Measurements from ENCODE around the gene KRTAP10-6.

KRTAP10-6 gene

GRCh38 chr21:44590311-44590721 is 2.0 kb downstream of the KRTAP10-6 start:
- TF ChIP-seq FOXA1 (IDR thresholded peaks at IDR 0.05), result no peak
- TF ChIP-seq NFRKB (IDR thresholded peaks at IDR 0.05), result no peak
- TF ChIP-seq CTBP1 (IDR thresholded peaks at IDR 0.05; ENCODE audit: borderline replicate concordance), result no peak
- TF ChIP-seq L3MBTL2 (conservative IDR thresholded peaks at IDR 0.05), result no peak
- TF ChIP-seq LEF1 (IDR thresholded peaks at IDR 0.05; ENCODE audit: borderline replicate concordance), result no peak
- TF ChIP-seq HDGF (IDR thresholded peaks at IDR 0.05; ENCODE audit: borderline replicate concordance), result no peak
- TF ChIP-seq SP1 (IDR thresholded peaks at IDR 0.05), result no peak
- no peak for TF ChIP-seq FOXK2 (IDR thresholded peaks at IDR 0.05)
- TF ChIP-seq ZNF384 (IDR thresholded peaks at IDR 0.05), result no peak
- TF ChIP-seq SUZ12 (IDR thresholded peaks at IDR 0.05), result no peak
- TF ChIP-seq, protein P1, sequence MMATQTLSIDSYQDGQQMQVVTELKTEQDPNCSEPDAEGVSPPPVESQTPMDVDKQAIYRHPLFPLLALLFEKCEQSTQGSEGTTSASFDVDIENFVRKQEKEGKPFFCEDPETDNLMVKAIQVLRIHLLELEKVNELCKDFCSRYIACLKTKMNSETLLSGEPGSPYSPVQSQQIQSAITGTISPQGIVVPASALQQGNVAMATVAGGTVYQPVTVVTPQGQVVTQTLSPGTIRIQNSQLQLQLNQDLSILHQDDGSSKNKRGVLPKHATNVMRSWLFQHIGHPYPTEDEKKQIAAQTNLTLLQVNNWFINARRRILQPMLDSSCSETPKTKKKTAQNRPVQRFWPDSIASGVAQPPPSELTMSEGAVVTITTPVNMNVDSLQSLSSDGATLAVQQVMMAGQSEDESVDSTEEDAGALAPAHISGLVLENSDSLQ (IDR thresholded peaks at IDR 0.05), result no peak
- TF ChIP-seq BHLHE40 (IDR thresholded peaks at IDR 0.05; ENCODE audit: borderline replicate concordance), result no peak
- no peak for TF ChIP-seq FOXM1 (IDR thresholded peaks at IDR 0.05; ENCODE audit: borderline replicate concordance)
- no peak for TF ChIP-seq ELF4 (IDR thresholded peaks at IDR 0.05)
- TF ChIP-seq ARNT (IDR thresholded peaks at IDR 0.05), result no peak
- no peak for TF ChIP-seq TARDBP (IDR thresholded peaks at IDR 0.05)
- no peak for DNase-seq (ENCODE audit: extremely low spot score)
- ChIA-PET CTCF (no interaction called here), POLR2A (no interaction called here)

DNA sequence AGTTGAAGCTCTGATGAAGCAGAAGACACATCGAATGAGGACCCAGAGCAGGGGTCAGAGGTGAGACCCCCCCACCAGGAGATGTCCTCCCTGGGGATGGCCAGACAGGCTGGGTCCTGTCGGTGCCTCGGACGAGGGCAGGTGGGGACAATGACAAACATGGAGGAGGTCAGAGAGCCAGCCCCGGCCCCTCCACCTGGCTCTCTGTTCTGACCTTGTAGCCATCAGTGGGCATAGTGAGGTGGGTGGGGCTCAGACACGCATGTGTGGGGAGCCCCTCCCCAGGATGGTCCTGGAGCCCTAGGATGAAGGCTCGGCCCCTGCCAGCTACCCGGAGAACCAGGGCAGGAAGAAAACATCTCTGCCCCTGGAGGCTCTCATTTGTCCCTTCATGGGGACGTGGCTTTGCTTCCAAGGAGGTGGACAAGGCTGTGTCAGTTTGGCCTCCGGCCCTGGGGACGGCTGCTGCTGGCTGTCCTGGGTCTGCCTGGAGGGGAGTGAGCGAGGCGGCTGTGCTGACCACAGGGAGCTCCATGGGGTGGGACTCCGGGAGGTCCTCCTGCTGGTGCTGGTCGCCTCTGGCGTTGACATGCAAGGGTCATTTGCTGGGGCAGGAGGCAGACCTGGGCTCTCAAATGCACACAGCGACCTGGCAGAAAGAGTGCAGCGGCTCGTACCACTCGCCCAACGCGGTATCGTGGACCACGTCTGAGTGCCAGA is 2.6 kb downstream of the KRTAP10-6 start:
- ChIA-PET POLR2A (no interaction called here), CTCF (no interaction called here)
- TF ChIP-seq ZNF384 (IDR thresholded peaks at IDR 0.05) (no peak), FOXK2 (IDR thresholded peaks at IDR 0.05) (no peak), TARDBP (IDR thresholded peaks at IDR 0.05) (no peak), ARNT (IDR thresholded peaks at IDR 0.05) (no peak), ELF4 (IDR thresholded peaks at IDR 0.05) (no peak), NFRKB (IDR thresholded peaks at IDR 0.05) (no peak), SP1 (IDR thresholded peaks at IDR 0.05) (no peak), FOXM1 (IDR thresholded peaks at IDR 0.05; ENCODE audit: borderline replicate concordance) (no peak), FOXA1 (IDR thresholded peaks at IDR 0.05) (no peak), CTBP1 (IDR thresholded peaks at IDR 0.05; ENCODE audit: borderline replicate concordance) (no peak), BHLHE40 (IDR thresholded peaks at IDR 0.05; ENCODE audit: borderline replicate concordance) (no peak), LEF1 (IDR thresholded peaks at IDR 0.05; ENCODE audit: borderline replicate concordance) (no peak)
- TF ChIP-seq, protein P1 (IDR thresholded peaks at IDR 0.05), result no peak
- no peak for DNase-seq (ENCODE audit: extremely low spot score)

GRCh38 chr21:44589094-44589493 is 3.2 kb downstream of the KRTAP10-6 start:
- ChIA-PET CTCF (no interaction called here), POLR2A (no interaction called here)
- DNase-seq (ENCODE audit: extremely low spot score), result no peak
- TF ChIP-seq BHLHE40 (IDR thresholded peaks at IDR 0.05; ENCODE audit: borderline replicate concordance), result no peak
- no peak for TF ChIP-seq FOXA1 (IDR thresholded peaks at IDR 0.05)
- TF ChIP-seq, protein P1 (IDR thresholded peaks at IDR 0.05), result no peak
- no peak for TF ChIP-seq ARNT (IDR thresholded peaks at IDR 0.05)
- TF ChIP-seq ELF4 (IDR thresholded peaks at IDR 0.05), result no peak
- no peak for TF ChIP-seq TARDBP (IDR thresholded peaks at IDR 0.05)
- TF ChIP-seq SUZ12 (IDR thresholded peaks at IDR 0.05), result no peak
- TF ChIP-seq SP1 (IDR thresholded peaks at IDR 0.05), result no peak
- TF ChIP-seq ZNF384 (IDR thresholded peaks at IDR 0.05), result no peak
- TF ChIP-seq HDGF (IDR thresholded peaks at IDR 0.05; ENCODE audit: borderline replicate concordance), result no peak
- no peak for TF ChIP-seq FOXK2 (IDR thresholded peaks at IDR 0.05)

DNA sequence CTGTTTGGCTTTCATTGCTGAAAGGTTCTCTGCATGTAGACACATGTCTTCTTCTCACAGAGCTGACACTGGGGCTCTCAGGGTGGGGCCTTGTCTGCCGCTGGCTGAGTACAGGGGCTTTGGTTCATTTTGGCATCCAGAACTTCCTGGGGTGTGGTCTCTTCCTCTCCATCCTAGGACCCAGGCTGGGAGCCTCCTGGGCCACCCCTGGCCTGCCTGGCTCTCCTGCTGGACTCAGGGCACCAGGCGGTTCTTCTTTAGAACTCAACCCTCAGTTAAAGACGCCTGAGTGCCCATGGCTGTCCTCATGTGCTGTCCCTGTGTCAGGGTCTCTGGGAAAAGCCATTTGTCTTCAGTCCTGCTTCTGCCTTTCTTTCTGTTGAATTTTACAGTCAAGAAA is 6.4 kb downstream of the KRTAP10-6 start:
- no peak for DNase-seq (ENCODE audit: extremely low spot score)
- ChIA-PET POLR2A (no interaction called here), CTCF (no interaction called here)
- TF ChIP-seq, protein P1 (IDR thresholded peaks at IDR 0.05), result no peak
- TF ChIP-seq ARNT (IDR thresholded peaks at IDR 0.05), result no peak
- TF ChIP-seq TARDBP (IDR thresholded peaks at IDR 0.05), result no peak
- no peak for TF ChIP-seq SP1 (IDR thresholded peaks at IDR 0.05)
- no peak for TF ChIP-seq BHLHE40 (IDR thresholded peaks at IDR 0.05; ENCODE audit: borderline replicate concordance)
- TF ChIP-seq HDGF (IDR thresholded peaks at IDR 0.05; ENCODE audit: borderline replicate concordance), result no peak
- TF ChIP-seq FOXA1 (IDR thresholded peaks at IDR 0.05), result no peak
- TF ChIP-seq LEF1 (IDR thresholded peaks at IDR 0.05; ENCODE audit: borderline replicate concordance), result no peak
- TF ChIP-seq ZNF384 (IDR thresholded peaks at IDR 0.05), result no peak
- no peak for TF ChIP-seq CTBP1 (IDR thresholded peaks at IDR 0.05; ENCODE audit: borderline replicate concordance)

DNA sequence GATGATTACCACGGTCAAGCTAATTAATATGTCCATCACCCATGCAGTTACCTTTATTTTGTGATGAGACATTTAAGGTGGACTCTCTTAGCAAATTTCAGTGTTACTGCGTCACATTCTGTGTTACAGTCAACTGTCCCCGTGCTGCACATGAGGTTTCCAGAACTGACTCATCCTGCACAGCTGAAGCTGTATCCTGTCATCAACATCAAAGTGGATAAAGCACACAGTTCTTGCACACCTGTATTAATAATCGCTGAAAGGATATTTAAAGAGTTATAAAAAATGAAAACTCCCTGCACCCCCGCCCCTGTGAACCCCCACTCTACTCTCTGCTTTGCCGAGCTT is 8.5 kb downstream of the KRTAP10-6 start:
- CTCF ChIA-PET, result no interaction called here
- TF ChIP-seq HDGF (IDR thresholded peaks at IDR 0.05; ENCODE audit: borderline replicate concordance) (no peak), SUZ12 (IDR thresholded peaks at IDR 0.05) (no peak), ZNF384 (IDR thresholded peaks at IDR 0.05) (no peak)

More for the DNA sequence above, 8.5 kb downstream of the KRTAP10-6 start:
- no peak for DNase-seq (ENCODE audit: extremely low spot score)
- POLR2A ChIA-PET, result no interaction called here
